GM18868 (cell line): Measurements from ENCODE around the gene IGFL1.
"Not testable (repeated sequence)": the region's sequence is repeated elsewhere in the genome, so short reads cannot be mapped to it uniquely, and the experiment has no call there.

Experiments used
- ATAC-seq: cut with Tn5 transposase; IDR thresholded peaks from one replicate; pipeline ENCODE4 v1.9.1; 2021; ENCODE audit warnings: mild to moderate bottlenecking, moderate library complexity; ENCODE audit not compliant: unreplicated experiment

The IGFL1 gene

DNA sequence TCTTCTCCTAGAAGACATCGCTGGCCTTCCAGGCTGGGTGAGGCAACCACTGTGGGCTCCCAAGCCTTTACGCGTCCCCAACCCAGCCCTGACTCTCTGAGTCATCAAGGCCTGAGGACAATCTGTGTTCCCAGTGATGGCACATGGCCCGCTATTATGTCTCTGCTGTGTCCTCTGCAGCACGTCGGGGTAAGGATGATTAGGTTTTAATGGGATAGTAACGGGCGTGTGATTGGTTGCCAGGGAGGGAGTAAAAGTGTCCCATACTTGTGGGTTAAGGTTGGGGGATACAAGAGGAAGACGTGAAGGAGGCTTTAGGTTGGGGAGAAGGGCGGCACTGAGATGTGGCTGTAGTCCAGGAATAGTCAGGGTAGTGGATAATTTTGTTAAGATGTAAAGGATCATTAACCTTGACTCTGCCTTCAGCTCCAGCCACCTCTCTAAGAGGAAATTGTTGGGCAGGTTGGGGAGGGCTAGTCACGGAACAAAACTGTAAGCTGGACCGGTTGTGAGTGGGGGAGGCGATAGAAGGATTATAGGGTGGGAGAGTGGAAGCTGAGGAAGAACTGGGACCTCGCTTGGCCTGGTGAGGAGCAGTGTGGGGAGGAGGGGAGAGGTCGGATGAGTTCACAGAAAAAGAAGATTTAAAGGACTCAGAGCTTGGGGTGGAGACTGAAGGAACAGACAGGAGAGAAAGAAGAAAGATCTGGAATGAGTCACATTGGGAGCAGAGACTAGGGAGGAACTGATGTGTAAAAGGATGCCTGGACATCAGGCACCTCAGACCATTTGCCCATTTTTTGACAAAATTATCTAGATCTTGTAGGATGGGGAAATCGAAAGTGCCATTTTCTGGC is 27.9 kb upstream of the IGFL1 start:
- ATAC-seq = no peak

GRCh38 chr19:46202426-46202825 is 27.1 kb upstream of the IGFL1 start:
- ATAC-seq = no peak

DNA sequence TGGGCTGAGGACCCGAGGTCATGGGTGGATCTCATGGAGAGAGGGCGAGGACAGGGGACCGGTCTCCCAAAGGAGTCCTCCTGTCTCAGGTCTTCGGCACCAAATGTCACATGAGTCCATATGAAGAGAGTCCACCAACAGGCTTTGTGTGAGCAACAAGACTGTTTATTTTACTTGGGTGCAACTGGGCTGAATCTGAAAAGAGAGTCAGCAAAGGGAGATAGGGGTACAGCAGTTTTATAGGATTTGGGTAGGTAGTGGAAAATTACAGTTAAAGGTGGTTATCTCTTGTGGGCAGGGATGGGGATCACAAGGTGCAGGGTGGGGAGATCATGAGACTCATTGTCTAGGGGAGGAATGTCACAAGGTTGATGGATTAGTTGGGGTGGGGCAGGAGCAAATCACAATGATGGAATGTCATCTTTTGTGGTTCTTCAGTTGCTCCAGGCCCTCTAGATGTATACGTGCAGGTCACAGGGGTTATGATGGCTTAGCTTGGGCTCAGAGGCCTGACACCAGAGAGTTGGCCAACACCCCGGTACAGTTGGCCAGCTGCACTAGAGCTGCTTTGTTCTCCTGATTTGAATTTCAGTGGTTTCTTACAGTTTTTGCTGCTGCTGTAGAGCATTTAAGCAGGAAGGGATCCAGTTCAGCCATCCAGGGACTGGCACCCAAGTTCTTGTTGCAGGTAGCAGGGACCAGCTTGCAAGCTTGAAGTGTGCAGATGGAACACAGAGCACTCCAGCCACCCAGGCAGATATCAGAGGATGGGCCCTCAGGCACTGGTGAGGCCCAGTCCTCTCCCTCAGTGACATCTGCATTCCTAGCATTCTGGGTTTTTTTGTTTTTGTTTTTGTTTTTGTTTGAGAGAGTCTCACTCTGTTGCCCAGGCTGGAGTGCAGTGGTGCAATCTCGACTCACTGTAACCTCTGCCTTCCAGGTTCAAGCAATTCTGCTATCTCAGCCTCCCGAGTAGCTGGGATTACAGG is 26.4 kb upstream of the IGFL1 start:
- no peak for ATAC-seq

DNA sequence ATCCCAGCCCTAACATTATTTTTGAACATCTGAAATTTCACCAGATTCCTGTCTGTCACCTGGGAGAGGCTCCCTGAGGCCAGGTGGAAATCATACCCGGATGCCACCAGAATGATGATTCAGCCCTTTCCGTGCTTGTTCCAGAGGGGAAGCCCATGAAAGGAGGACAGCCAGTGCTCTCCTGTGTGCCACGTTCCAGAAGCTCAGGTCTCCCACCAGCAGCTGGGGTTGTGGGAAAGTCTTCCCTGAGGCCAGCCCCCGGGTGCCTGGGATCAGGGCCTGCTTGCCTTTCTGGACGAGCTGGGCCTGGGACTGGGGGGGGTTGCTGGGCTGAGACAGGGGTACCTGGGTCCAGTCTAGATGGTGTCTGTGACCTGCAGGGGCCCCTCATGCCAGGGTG is 25.5 kb upstream of the IGFL1 start:
- no peak for ATAC-seq

GRCh38 chr19:46205183-46205984 is 24.2 kb upstream of the IGFL1 start:
- no peak for ATAC-seq

DNA sequence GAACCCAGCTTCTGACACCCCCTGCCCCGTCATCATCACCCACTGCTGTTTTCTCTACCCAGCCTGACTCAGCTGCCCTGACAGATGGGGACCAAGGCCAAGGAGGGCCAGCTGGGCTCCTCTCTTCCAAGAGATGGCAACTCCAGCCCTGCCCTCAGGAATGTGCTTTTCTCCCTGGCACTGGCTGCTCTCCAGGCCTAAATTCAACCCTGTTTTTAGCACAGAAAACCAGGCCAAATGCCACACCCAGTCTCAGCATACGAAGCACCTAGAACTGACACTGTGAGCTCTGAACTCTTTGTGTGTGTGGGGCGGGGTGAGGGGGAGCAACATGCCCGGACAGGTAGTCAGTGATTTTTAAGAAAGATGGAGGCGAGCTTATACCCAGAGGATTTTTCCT is 23.4 kb upstream of the IGFL1 start:
- ATAC-seq = no peak

GRCh38 chr19:46206682-46207081 is 22.9 kb upstream of the IGFL1 start:
- ATAC-seq = no peak

DNA sequence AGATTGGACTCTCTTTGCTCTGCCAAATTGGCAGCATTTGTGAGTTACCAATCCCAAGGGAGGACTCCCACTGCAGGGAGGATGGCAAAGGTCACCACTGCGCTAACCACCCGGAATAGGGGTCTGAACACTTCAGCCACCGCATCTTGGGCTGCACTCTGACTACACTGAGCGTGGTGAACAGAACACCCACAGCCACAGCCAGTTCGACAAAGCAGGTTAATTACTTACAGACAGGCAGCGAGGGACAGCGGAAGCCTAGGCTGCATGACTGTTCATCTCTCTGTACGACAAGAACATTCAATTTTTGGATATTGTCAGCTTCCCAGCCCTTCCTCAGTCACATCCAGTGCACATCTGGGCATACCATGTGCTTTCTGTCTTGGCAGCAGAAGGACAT is 21.7 kb upstream of the IGFL1 start:
- not testable (repeated sequence) for ATAC-seq

GRCh38 chr19:46209051-46209450 is 20.5 kb upstream of the IGFL1 start:
- no peak for ATAC-seq

GRCh38 chr19:46209472-46209871 is 20.1 kb upstream of the IGFL1 start:
- ATAC-seq = no peak

DNA sequence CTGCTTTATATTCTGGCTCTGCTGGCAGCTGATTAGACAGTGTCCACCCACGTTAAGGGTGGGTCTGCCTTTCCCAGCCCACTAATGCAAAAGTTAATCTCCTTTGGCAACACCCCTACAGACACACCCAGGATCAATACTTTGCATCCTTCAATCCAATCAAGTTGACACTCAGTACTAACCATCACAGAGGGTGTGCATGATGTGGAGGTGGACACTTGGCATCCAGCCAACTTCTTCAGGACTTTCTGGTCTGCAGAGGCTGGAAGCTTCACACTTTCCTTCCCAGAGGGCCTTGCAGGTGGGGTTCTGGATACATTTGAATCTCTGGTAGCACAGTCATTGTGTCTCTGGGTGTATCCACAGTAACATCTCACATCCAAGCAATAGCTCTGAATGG is 18.9 kb upstream of the IGFL1 start:
- no peak for ATAC-seq

DNA sequence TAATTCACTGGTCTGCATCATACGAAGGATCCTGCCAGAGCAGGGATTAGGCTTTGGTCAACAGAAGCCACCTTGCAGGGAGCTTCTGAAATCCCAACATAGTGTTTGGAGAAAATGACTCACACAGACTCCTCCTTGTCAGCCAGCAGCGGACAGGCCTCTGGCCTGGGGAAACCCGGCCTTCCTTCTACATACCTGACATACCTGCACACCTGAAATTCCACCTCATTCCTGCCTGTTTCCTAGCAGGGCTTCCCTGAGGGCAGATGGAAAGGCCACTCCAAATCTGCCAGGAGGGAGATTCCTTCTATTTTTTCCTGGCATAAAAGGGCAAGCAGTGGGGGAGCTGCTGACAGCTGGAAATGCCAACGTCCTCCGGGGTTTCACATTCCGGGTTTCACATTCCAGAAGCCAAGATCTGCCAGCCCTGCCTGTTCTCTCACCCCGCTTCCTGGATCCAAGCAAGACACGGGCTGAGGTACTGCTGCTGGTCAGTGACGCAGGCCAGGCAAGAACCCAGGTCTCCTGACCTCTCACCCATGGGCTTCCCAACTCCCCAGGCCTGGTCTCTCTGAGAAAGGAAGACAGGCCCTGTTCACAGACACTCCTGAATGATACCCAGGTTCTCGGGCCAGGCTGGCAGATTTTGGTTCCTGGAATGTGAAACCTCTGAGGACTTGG is 18.2 kb upstream of the IGFL1 start:
- no peak for ATAC-seq

GRCh38 chr19:46212592-46212991 is 16.9 kb upstream of the IGFL1 start:
- not testable (repeated sequence) for ATAC-seq

DNA sequence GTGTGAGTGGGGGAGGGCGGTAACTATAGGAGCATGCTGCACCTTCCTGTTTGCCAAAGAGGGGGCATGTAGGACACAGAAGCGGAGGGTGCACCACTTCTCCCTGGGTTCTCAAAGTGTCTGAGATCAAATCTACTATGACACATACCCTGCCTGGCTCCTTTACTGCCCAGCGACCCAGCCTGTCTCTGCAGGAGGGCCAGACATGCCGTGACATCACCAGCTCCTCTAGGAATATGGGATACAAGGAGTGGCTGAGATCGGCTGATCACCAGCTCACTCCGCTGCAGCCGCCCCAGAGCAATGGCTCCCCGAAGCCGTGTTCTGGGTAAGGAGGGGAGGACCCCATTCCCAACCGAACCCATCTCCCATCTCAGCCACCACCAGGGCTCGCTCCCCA is 16.4 kb upstream of the IGFL1 start:
- no peak for ATAC-seq

DNA sequence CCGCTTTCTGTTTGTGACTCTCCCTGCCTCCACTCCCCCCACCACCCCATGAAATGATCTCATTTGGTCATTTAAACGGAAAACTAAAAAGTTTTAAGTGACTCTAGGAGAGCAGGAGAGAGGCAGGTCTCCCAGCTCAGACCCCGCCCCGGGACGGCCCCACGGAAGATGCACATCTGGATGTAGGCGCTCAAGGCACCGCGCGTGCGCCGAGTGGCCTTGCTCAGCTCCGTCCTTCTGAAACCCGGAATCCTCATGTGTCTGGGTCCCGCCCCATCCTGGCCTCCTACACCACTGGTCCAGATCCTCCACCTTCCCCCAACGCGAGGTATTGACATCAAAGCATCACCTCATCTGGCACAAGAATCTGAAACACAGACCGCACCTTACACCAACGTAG is 15.7 kb upstream of the IGFL1 start:
- no peak for ATAC-seq

- no peak for ATAC-seq
These were observed 12.9 kb upstream of the IGFL1 start for GRCh38 chr19:46216612-46217011.

- ATAC-seq = no peak
These were observed 12.1 kb upstream of the IGFL1 start for GRCh38 chr19:46217476-46217875.

- no peak for ATAC-seq
These were observed 11.4 kb upstream of the IGFL1 start for GRCh38 chr19:46218160-46218559.

DNA sequence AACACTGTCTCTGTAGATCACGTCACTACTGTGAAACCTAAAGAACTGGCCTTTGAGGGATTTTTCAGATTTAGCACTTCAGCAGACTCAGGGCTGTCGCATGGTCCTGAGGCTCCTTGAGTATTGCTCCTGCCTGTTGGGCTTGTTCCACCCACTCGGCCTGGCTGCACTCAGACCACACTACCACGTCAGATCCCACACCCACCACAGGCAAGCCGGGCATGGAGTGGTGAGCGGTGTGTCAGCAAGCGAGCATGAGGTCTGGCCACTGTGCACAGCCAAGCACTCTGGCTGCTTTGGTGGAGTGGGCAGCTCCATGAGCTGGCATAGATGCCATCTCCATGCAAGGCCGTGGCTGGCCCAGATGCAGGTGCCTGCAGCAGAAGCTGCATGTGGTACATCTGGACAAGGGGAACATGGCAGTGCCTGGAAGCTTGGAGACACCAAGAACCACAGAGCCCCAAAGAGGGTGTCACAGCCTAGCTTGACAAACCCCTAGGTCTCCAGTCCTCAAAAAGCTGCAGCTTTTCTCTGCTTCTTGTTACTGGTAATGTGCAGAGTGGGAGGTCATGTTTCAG is 9.4 kb upstream of the IGFL1 start:
- ATAC-seq = no peak

GRCh38 chr19:46221152-46221551 is 8.4 kb upstream of the IGFL1 start:
- no peak for ATAC-seq
